HG03342 (cell line): ENCODE results near the gene CDT1.
"Not testable (repeated sequence)": the region's sequence is repeated elsewhere in the genome, so short reads cannot be mapped to it uniquely, and the experiment has no call there.

Source experiments
- ATAC-seq: cut with Tn5 transposase; IDR thresholded peaks from one replicate; pipeline ENCODE4 v1.9.1; 2021; ENCODE audit warnings: mild to moderate bottlenecking, moderate library complexity; ENCODE audit not compliant: unreplicated experiment

The CDT1 gene

GRCh38 chr16:88768071-88768783, 35.4 kb upstream of the CDT1 start:
- ATAC-seq, result no peak

DNA sequence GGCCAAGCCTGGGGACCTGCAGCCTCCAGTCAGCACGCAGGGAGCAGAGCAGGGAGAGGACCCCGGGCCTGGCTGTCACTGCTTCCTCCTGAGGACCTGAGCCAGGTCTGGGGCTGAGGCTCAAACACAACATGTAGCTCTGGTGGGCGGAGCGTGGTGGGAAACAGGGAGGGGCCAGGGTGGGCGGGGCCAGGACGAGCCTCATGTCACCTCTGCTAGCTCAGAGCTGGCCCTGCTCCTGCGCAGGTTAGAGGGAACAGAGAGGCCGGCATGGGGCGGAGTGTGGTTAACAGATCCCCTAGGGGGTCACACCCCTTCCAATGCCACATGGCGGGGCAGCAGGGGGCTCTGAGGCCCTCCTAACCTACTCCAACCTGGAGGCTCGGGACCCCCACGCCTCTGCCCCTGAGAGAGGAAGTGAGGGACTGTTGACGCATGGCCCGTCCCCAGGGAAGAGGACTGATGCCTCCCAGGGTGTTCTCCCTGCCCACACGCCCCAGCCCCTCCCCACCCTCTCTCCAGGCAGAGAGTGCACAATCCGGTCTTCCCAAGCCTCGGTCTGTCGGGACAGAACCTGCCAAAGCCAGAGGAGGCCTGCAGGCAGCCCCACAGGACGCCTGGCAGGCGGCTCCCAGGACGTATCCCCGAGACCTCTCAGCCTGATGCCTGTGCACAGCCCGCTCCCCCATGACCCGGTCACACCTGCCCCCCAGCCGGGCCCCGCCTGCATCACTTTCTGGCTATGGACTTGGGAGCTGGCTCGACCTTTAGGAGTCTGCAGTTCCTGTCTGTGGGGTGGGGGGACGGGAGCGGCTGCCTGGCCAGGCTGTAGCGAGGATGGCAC, 33.8 kb upstream of the CDT1 start:
- ATAC-seq, result no peak

DNA sequence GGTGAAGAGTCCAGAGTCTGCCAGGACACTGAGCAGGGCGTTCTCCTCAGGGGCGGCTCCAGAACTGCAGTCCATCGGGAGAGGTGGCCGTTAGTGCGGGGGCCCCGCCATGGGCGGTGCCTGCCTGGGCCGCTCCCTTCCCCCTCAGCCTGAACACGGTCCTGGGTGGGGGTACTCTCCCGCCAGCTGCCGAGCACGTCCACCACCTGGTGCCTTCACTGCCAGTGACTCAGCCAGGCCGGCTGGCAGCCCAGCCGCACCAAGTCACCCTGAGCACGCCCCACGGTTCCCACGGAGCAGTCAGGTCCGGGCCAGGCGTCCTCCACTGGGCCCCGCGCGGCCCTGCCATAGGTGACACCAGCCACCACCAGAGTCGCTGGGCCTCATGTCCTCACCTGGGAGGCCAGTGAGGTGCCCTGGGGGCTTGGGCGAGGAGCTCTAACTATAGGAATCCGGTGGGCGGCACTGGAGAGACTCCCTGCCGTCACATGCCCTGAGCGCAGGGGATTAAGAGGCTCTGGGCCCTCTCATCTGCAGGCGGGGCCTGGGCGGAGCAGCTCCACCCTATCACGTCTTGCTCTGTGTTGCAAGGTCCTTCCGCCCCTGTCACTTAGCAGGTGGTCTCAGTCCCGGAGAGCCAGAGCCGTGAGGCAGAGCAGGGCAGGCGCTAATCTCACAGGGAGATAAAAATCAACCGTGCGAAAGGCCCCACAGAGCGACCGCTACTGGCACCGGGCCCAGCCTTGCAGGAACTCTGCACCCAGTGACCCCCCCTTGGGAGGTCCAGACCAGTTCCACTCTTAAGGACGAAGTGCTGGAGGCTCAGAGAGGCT, 32.9 kb upstream of the CDT1 start:
- ATAC-seq, result no peak

DNA sequence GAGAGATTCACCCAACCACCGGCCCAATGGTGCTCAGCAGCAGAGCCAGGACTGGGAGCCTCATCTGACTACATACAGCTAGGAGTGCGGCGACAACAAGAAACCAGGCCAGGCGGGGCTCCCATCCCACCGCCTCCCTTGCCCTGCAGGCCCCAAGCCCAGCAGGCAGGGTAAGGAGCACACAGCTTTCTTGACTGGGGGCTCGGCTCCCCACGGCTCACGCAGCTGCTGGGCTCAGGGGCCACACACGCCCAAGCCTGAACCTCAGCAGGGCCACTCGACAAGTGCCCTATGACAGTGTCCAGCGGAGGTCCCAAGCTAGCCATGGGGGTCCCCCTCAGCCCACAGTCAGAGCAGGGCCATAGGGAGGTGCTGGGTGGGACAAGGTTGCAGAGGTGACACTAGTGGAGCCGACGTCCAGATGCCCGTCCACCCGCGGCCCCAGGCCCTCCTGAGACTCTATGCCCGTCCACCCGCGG, 32.3 kb upstream of the CDT1 start:
- ATAC-seq, result no peak

GRCh38 chr16:88771781-88772180, 31.8 kb upstream of the CDT1 start:
- ATAC-seq, result not testable (repeated sequence)

DNA sequence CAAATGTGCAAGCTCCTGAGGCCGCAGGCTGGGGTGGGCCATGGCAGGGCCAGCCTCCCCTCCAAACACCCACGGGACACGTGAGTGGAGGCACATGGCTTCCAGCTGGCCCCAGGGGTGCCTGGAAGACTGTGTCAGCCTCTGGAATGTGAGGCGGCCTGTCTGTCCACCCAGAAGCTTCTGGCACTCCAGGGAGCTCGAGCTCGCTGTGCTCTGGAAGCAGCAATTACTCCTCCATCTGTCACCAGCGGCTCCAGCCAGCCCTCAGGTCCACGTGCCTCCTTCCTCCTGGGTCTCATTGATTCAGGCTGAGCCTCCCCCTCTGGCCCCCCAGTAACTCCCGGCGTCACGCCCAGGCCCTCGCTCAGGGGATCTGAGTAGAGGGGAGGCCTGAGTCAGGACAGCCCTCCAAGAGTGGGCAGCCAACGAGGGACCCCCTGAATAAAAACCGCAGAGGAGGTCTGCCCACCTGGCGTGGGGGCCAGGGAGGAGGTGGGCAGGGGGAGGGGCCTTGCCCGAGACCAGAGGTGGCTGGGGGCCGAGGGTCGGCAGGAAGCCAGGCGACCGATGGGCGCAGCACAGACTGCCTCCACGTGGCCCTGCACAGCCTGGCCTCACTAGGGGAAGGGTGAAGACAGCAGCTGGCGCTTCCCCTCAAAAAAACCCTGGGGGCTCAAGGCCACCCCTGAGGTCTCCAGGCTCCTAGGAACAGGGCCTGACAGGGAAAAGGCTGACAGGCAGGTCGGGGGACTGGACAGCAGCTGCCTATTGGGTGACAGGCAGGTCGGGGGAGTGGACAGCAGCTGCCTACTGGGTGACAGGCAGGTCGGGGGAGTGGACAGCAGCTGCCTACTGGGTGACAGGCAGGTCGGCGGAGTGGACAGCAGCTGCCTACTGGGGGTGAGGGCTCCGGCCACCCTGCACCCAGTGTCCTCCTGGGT, 30.4 kb upstream of the CDT1 start:
- ATAC-seq, result no peak

DNA sequence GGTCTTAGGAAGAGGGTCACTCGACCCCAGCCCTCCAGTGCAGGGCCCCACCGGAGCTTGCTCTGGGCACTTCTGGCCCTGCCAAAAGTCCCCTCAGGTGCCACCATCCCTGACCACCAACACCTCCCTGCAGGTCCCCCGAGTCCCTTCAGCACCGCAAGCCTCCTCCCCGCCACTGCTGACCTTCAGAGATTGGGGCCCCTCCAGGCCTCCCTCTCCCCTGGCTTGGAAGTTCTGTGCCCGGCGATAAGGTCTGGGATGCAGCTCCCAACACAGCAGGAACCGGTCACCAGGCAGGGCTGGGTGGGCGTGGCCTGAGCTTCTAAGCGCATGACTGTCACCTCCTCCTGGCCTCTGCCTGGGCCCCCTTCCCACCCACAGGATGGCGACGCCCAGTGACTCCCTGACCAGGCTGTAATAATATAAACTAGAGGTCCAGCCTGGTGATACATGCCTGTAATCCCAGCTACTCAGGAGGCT, 29.7 kb upstream of the CDT1 start:
- ATAC-seq, result no peak

DNA sequence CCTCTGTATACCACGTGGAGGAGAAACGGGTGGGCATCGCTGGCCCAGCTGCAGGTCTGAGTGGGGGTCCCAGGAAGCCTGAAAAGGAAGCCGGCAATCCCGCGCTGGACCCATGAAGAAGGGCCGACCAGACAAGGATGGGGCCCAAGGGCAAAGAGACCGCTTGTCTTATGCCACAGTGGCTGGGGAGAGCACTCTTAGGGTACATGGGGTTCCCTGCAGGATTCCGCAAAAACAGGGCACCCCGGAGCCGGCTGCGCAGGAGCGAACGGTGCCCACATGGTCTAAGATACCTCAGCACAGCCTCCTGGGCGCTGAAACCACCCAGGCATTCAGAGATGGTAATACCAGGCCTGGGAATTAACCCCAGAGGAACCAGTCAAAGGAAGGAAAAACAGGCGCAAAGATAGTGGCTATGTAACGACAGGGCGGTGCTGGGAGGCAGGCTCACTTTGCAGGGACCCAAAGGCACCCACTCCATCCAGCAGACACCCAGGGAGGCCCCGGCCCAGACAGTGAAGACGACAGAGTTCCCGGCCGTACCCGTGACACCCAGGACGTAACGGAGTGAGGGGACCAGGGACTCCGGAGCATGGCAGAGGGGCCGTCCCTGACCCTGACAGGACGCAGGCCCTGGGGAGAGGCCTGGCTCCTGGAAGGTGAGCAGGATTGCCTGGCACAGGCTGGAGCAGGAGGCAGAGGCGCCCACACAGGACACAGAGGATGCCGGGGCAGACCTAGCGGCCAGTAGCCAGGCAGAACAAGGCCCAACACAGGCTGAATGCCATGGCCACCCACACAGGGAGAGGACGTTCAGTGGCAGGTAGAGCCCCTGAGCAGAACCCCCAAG, 28.8 kb upstream of the CDT1 start:
- ATAC-seq, result no peak

DNA sequence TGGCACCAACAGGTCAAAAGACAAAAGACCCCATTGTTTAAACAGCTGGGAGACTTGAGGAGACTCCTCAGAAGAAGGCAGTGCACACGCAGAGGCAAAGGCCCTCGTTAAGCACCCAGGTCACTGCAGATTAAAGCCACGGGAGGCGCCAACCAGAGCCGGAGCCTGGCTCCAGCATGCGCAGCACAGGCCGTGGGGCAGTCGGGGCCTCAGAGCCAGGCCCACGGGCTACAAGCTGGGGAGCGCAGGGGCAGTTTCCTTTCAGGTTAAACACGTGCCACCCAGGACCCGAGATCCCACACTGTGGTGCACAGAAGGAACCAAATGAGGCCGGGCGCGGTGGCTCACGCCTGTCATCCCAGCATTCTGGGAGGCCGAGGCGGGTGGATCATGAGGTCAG, 27.8 kb upstream of the CDT1 start:
- ATAC-seq, result no peak

- ATAC-seq, result no peak
These were observed 25.9 kb upstream of the CDT1 start for GRCh38 chr16:88777471-88778270.

GRCh38 chr16:88778271-88778525, 25.4 kb upstream of the CDT1 start:
- no peak for ATAC-seq

DNA sequence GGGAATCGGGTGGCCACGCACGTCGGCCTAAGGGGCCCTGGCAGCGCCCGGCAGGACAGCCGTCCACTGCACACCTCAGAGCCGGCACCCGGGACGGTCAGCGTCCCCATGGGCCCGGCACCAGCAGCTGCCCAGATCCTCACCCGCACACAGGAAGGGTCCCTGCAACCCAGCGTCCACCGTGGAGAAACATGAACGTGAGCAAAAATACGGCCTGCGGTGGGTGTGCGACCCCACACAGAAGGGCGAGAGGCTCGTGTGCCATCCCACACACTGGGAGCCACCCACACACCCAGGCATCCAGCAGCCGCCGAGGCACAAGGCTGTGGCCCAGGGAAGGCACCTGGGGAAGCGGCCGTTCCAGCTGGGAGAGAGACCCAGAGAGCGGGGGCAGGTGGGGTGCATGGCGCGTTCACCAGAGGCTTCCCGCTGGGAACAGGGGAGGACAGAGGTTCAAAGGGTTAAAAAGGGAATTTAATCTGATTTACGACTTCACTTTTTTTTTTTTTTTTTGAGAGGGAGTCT, 25.0 kb upstream of the CDT1 start:
- no peak for ATAC-seq

- ATAC-seq, result no peak
These were observed 24.0 kb upstream of the CDT1 start for GRCh38 chr16:88779406-88780141.

GRCh38 chr16:88780142-88781062, 23.2 kb upstream of the CDT1 start:
- ATAC-seq, result no peak

DNA sequence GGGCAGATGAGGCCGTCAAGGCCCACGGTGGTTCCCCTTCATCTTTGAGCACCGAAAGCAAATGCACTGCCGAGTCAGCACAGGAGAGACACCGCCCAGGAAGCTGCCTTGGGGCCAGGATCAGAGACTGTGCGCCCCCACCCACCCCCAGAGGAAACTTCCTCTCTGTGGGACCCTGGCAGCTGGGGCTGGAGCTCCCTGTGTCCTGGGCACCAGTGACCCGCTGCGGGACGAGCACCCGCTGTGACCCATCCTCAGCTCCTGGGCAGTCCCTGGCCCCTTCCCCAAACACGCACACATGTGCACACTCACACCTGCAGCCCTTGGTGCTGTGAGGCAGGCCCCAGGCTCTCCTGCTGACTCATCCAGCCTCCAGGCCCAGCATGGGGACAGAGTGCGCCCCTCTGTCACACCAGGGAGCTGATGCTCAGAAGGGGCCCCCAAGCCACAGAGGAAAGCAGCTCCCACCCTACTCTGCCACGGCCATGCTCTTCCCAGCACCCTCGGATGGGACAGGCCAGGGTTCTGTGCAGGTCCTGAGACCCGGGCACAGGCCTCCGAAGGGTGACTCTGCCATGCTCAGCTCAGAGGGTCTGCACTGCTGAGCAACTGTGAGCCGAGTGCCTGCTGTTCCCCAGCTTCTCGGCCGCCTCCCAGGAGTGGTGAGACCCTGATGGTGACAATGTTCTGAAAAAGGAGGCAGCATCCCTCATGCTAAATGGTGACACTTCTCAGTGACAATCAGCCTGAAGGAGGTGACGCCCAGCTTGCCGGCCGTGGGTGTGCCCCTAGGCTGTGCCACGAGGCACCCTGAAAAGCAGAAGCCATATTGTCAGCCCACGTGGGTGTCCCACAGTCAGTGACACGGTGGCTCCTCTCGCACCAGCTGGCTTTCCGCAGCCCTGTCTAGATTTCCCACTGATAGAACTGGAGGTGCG, 22.2 kb upstream of the CDT1 start:
- ATAC-seq, result no peak
